Measurements from ENCODE around the gene PRRX2.

Gene PRRX2

GRCh38 chr9:129732100-129732499 lies 66.7 kb downstream of the PRRX2 start:
- ChIA-PET POLR2A (no interaction called here), CTCF (interaction anchor here (0.6 to 9.2 kb wide), 2 partner anchors 46 to 54 kb away, joined by 3 to 253 read pairs; no protein-coding TSS in a partner anchor)
- TF ChIP-seq ZNF292 (tag by site-specific recombination; IDR thresholded peaks at IDR 0.05; ENCODE audit: borderline replicate concordance, low read depth) (no peak), ZSCAN30 (tag by site-specific recombination; IDR thresholded peaks at IDR 0.05) (no peak), PRDM4 (tag by site-specific recombination; IDR thresholded peaks at IDR 0.05) (no peak), ZNF155 (tag by site-specific recombination; IDR thresholded peaks at IDR 0.05) (no peak), HOXA7 (CRISPR knock-in tag; IDR thresholded peaks at IDR 0.05; ENCODE audit: borderline replicate concordance) (no peak), ZBTB48 (tag by site-specific recombination; IDR thresholded peaks at IDR 0.05) (no peak), ZNF391 (tag by site-specific recombination; IDR thresholded peaks at IDR 0.05; ENCODE audit: borderline replicate concordance, low read depth) (no peak), OSR2 (tag by site-specific recombination; IDR thresholded peaks at IDR 0.05) (no peak), ZNF133 (tag by site-specific recombination; IDR thresholded peaks at IDR 0.05) (no peak), ZNF530 (tag by site-specific recombination; IDR thresholded peaks at IDR 0.05; ENCODE audit: low read depth) (no peak), ZBTB49 (tag by site-specific recombination; IDR thresholded peaks at IDR 0.05; ENCODE audit: low read depth) (no peak), TRIM28 (IDR thresholded peaks at IDR 0.05; ENCODE audit: borderline replicate concordance, low read length) (no peak), ZNF549 (tag by site-specific recombination; IDR thresholded peaks at IDR 0.05) (no peak), ZBTB17 (tag by site-specific recombination; IDR thresholded peaks at IDR 0.05) (no peak), KLF16 (tag by site-specific recombination; IDR thresholded peaks at IDR 0.05) (no peak), ZNF280C (tag by site-specific recombination; IDR thresholded peaks at IDR 0.05) (no peak), REPIN1 (tag by site-specific recombination; IDR thresholded peaks at IDR 0.05; ENCODE audit: low read depth) (no peak)

GRCh38 chr9:129732946-129733631 lies 67.6 kb downstream of the PRRX2 start:
- Histone ChIP-seq H3K27ac (ENCODE audit: extremely low read depth, low read depth, low read length) (no peak overlapping the region), H3K4me3 (ENCODE audit: low read depth, low read length) (no peak overlapping the region), H3K36me3 (ENCODE audit: control insufficient read depth in 2 of 2, insufficient read depth in 1 of 2, low read length in 2 of 2) (no peaks in the 10 kb centered on the region), H3K4me1 (ENCODE audit: control insufficient read depth, insufficient read depth, low read length) (no peaks in the 10 kb centered on the region), H3K9me3 (ENCODE audit: control insufficient read depth, insufficient read depth, low read depth, low read length) (no peaks in the 10 kb centered on the region)
- POLR2A ChIA-PET, result no interaction called here
- CTCF ChIA-PET, result interaction anchor here (0.6 to 1.5 kb wide), 2 partner anchors 19 to 57 kb away, joined by 3 to 4 read pairs; no protein-coding TSS in a partner anchor
- no peak for TF ChIP-seq ZSCAN4 (tag by site-specific recombination; IDR thresholded peaks at IDR 0.05)
- TF ChIP-seq ZNF623 (tag by site-specific recombination; IDR thresholded peaks at IDR 0.05), result no peak
- no peak for TF ChIP-seq ZNF146 (tag by site-specific recombination; IDR thresholded peaks at IDR 0.05)
- 0 out of 2 replicates have a peak, but pooled peaks have one; percentile 25 for TF ChIP-seq ZFHX2 (tag by site-specific recombination; conservative IDR thresholded peaks at IDR 0.05)
- TF ChIP-seq MEIS1 (CRISPR knock-in tag; IDR thresholded peaks at IDR 0.05; ENCODE audit: borderline replicate concordance), result no peak
- no peak for TF ChIP-seq ZNF10 (tag by site-specific recombination; IDR thresholded peaks at IDR 0.05)
- no peak for TF ChIP-seq IKZF3 (tag by site-specific recombination; IDR thresholded peaks at IDR 0.05)
- TF ChIP-seq ZNF112 (tag by site-specific recombination; IDR thresholded peaks at IDR 0.05), result no peak
- TF ChIP-seq ZEB2 (tag by site-specific recombination; IDR thresholded peaks at IDR 0.05), result no peak
- no peak for TF ChIP-seq ZNF266 (tag by site-specific recombination; IDR thresholded peaks at IDR 0.05; ENCODE audit: low read depth)
- no peak for TF ChIP-seq HOXC10 (CRISPR knock-in tag; IDR thresholded peaks at IDR 0.05)

More at GRCh38 chr9:129732100-129732499, 66.7 kb downstream of the PRRX2 start:
- Histone ChIP-seq H3K9me3 (ENCODE audit: control insufficient read depth, insufficient read depth, low read depth, low read length) (no peaks in the 10 kb centered on the region), H3K27ac (ENCODE audit: extremely low read depth, low read depth, low read length) (no peak overlapping the region), H3K4me3 (ENCODE audit: low read depth, low read length) (no peak overlapping the region), H3K4me1 (ENCODE audit: control insufficient read depth, insufficient read depth, low read length) (no peaks in the 10 kb centered on the region), H3K36me3 (ENCODE audit: control insufficient read depth in 2 of 2, insufficient read depth in 1 of 2, low read length in 2 of 2) (no peaks in the 10 kb centered on the region)

Measured in HEK293 (cell line).